Keratinocyte (primary cell): ENCODE results near the gene TXNDC2.

Experiments used
- CTCF ChIP-seq, 3 experiments: IDR thresholded peaks in 1 of 3; conservative IDR thresholded peaks in 1 of 3; optimal IDR thresholded peaks in 1 of 3; 2 replicates in 2 of 3; 3 replicates in 1 of 3; pipeline versions ENCODE3 to v1.5.1; 2011; ENCODE audit warnings: low read length in 3 of 3, mild to moderate bottlenecking in 3 of 3, moderate library complexity in 2 of 3, control low read depth in 1 of 3, inconsistent platforms in 1 of 3; ENCODE audit not compliant: insufficient read depth in 2 of 3; ENCODE audit errors: extremely low read depth in 1 of 3
- EZH2 ChIP-seq: IDR thresholded peaks from one replicate; pipeline ENCODE4 v1.6.1; 2012; ENCODE audit warnings: inconsistent platforms, mild to moderate bottlenecking, low read length, moderate library complexity

DNA sequence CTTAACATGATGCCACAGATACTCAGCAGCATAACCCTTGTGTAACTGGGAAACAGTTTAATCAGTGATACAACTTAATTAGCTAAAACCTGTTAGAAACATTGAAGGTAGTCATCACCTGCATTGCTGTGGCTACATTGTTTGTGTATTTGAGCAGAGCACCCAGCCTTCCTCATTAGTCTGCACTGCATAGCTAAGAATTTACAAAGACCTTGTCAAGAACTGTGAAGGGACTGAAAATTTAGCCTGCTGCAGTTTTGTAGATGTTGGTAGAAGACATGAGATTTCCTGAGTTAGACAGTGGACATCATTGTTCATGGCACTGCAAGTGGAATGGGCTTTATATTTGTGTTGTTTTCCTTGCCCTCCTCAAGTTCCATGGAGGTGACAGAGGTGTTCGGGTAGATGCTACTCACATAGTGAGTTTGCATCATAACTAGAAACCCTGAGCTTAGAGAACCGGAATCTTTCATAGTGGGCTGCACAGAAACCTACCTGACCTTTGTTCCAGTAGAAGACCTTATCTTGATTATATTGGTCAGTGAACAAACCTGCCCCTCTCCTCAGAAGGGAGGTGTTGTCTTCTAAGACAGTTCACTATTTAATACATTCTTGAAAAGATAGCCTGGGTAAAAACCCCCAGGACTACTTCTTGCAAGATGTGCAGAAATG, 40.6 kb downstream of the TXNDC2 start:
- TF ChIP-seq CTCF (optimal IDR thresholded peaks at IDR 0.05 in 1 of 3, IDR thresholded peaks at IDR 0.05 in 1 of 3, conservative IDR thresholded peaks at IDR 0.05 in 1 of 3; ENCODE audit: extremely low read depth in 1 of 3, insufficient read depth in 2 of 3, low read length in 3 of 3): no peak
- no peak for TF ChIP-seq EZH2
